GM20000 (cell line): ENCODE results near the gene SH3BGR.

Experiments used
- DNase-seq: peaks from one replicate; pipeline ENCODE4 v3.0.0; 2012; ENCODE audit warnings: low spot score
- TF ChIP-seq, protein P1 (sequence below): IDR thresholded peaks from 2 replicates; pipeline ENCODE4 v1.5.1; 2012; ENCODE audit warnings: mild to moderate bottlenecking, control low read depth; ENCODE audit errors: extremely low read depth, missing control alignments

Gene SH3BGR

DNA sequence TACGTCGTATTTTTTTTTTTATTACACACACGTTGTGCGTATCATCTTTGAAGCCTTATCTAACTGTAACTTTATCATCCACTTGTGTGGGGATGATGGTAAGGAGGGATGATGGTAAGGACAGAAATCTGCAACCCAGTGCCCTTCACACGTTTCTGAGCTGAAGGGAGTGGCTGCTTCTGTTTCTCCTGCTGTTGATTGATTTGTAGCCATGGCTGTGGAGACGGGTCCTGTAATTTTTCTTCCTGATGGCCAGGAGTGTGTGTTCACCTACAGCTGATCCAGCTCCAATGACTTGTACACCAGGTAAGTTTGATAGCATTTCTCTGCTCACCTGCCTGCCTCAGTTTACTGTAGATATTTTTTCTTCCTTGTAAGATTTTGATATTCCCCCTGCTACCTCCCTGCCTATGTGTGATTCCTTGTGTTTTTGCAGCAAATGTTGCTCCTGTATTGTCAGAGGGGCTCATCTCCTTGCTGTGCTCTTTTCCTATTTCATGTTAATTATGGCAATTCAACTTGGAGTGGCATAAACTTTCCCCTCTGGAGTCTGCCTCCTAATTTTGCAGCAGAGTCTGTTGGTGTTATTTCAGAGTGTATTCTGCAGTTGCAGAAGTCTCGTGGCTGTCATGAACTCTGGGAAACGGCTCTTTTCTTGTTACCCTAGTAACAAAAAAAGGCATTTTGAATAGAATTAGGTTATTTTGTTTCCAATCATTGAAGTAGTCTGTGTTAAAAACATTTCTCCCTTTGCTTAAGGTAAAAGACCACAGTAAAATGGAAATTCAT is 64.1 kb downstream of the SH3BGR start:
- TF ChIP-seq, protein P1, sequence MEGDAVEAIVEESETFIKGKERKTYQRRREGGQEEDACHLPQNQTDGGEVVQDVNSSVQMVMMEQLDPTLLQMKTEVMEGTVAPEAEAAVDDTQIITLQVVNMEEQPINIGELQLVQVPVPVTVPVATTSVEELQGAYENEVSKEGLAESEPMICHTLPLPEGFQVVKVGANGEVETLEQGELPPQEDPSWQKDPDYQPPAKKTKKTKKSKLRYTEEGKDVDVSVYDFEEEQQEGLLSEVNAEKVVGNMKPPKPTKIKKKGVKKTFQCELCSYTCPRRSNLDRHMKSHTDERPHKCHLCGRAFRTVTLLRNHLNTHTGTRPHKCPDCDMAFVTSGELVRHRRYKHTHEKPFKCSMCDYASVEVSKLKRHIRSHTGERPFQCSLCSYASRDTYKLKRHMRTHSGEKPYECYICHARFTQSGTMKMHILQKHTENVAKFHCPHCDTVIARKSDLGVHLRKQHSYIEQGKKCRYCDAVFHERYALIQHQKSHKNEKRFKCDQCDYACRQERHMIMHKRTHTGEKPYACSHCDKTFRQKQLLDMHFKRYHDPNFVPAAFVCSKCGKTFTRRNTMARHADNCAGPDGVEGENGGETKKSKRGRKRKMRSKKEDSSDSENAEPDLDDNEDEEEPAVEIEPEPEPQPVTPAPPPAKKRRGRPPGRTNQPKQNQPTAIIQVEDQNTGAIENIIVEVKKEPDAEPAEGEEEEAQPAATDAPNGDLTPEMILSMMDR, result no peak
- no peak for DNase-seq

DNA sequence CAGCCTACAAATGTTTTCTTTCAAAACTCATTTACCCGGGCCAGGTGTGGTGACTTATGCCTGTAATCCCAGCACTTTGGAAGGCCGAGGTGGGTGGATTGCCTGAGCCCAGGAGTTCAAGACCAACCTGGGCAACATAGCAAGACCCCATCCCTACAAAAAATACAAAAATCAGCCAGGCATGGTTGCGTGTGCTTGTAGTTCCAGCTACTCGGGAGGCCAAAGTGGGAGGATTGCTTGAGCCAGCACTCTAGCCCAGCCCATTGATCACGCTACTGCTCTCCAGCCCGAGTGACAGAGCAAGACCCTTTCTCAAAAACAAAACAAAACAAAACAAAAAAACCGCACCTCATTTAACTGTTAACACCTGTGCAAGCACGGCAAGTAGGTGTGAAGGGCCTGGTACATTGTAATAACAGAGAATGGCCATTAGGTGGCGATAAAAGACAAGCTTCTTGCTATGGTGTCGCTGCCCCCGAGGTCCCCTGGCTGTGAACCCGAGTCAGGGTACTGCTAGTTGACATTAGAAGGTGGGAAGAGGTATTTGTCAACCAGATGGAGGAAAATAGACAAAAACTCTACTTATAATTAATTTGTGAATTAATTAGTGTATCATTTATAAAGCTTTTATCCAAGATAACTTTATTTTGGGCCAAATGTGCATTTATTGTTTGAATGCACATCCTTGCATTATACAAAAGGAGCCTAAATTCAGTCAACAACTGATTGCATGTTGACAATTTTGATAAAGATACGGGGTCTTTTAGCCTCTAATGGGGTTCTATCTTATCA is 66.5 kb downstream of the SH3BGR start:
- TF ChIP-seq, protein P1, result peak; percentile 58
- peak; percentile 76 for DNase-seq

DNA sequence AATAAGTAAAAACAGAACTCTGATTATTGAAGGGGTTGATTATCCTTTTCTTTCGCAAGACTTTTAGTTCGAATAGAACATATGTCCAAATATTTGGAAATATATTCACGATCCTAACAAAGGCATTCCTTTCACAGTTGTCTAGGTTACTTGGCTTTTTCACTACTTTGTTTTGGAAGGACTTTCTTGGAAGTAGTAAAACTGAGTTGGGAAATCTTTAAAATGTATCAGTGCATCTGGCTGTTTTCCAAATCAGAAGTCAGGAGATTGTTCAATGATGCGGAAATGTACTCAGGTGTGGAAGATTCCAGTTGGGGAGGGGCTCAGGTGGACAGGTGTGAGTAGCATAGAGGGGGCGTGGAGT is 67.1 kb downstream of the SH3BGR start:
- DNase-seq, result no peak
- TF ChIP-seq, protein P1, result no peak

DNA sequence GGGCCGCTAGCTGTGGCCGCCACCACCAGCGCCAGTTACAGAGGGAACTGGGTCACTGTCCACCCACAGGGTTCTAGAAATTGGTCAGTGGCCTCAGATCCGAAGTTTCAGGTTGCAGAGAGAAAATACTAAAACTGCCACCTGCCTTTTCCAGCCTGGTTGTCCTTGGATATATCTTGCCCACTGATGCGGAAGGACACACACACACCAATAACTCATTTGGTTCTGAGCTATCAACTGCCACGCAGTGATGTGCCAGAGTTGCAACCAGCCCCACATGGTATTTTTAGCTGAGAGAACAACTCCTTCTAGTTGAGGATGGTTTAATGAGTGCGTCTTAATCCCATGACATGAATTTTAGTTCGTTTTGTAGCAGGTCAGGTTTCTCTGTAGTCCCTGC is 68.1 kb downstream of the SH3BGR start:
- TF ChIP-seq, protein P1, result no peak
- no peak for DNase-seq

DNA sequence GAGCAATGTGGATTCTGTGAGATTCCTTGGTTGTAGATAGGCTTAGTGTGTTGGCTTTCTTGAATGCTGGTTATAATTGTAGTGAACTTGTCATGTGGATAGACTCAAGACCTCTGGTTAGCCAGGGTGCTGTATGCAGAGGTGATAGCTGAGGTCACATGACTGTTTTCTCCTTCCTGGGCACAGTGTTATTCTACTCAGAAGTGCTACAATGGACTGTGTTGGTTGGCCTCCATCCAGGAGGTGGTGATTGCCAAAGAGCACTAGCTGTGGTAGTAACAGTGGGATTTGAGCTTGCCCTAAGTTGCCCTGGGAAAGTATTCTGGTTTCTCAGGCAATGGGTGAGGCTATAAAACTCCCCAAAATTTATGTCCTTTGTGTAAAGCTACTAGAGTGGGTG is 71.6 kb downstream of the SH3BGR start:
- no peak for DNase-seq
- TF ChIP-seq, protein P1, result no peak

DNA sequence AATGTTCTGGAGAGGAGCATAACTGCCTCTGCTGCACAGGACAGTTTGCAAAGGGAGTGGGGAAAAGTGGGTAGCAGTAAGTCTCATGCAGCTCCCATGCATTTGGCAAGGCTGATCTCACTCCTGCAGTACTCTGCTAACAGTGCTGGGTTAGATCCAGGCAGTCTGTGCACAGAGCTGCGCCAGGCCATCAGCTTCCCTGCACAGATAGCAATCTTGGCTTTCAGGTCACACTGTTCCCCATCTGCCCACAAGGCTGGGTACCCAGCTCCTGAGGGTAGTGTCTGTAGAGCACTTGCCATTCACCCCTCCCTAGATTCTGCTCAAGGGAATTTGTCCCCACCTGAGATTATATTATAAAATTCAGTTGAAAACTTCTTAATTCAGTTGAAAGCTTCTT is 72.1 kb downstream of the SH3BGR start:
- TF ChIP-seq, protein P1, result no peak

DNA sequence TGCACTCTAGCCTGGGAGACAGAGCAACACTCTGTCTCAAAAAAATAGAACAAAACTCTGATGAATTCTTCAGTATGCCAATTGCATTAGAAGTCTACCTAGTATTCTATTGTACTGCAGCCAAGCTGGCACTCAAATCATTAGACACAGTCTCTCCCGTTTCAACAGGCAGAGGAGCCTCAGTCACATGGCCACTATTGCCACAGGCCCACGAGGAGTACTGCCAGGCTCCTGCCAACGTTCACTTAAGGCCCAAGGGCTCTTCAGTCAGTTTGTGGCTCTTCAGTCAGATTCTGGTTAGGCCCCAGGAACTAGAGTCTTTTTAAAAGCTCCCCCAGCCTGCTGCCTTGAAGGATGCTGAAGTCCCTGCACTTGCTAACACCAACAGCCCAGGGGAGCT is 73.4 kb downstream of the SH3BGR start:
- DNase-seq, result no peak
- TF ChIP-seq, protein P1, result no peak

More for the DNA sequence above, 72.1 kb downstream of the SH3BGR start:
- no peak for DNase-seq
